Stimulated activated CD8-positive, alpha-beta memory T cell treated with anti-CD3 and anti-CD28 coated beads, Interleukin-15, amount 100 ng/mL, for 24 hours (primary cell): Measurements from ENCODE around the gene MYO18B.

Experiments used
- DNase-seq: peaks from one replicate; pipeline ENCODE4 v3.0.0-alpha.2; 2020; ENCODE audit warnings: low read depth

The MYO18B gene

DNA sequence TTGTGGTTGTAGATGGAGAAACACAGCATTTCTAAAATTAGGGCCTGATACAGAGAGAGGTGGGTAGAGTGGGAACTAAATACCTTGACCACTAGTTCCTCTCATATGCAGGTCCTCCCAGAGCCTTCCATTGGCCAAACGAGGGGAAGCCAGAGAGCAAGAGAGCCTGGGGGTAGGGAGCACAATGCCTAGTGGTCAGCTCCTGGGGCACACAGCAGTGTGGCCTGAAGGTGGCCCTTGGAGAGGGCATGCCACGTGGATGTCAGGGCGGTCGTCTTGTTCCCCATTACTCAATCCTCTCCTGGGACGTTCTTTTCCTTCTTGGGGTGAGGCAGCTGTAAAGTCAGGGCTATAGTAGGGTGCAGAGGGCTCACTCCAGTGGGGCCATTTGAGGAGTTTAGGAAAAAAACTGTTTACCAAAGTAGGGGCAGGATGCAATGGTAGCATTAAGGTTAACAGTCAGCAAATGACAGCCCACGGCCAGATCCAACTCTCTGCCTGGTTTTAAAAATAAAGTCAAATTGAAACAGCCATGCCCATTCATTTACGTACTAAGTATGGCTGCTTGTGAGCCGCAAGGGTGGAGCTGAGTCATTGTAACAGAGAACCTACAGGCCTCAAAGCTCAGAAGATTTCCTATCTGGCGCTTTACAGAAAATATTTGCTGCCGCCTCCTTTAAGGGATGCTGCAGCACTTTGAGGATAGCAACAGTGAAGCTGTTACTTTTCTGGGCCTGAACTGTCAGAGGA, 7.6 kb downstream of the MYO18B start:
- no peak for DNase-seq

DNA sequence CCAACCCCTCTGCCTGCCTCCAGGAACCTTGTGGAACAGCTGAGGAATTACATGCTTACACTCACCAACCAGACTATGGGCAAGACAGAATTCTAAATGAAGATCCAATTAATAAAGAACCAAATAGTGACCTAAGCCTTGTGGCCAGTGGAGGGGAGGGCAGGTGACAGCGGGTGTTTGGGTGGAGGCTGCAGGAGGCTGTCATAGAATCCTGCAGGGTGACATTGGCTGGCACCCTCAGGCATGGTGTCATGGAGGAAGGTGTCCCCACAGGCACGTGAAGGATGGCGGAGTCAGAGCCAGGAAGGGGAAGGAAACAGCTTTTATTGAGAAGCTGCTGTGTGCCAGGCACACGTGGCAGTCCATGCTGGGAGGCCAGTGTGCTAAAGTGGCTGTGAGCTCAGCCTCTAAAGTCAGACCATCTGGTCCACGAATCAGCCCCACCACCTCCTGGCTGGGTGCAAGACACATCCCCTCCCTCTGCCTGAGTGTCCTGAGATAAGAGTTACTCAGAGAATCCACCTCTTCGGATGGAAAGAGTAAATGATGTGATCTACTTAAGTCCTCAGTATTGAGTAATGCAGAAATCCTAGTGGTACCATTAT, 8.7 kb downstream of the MYO18B start:
- DNase-seq: no peak

DNA sequence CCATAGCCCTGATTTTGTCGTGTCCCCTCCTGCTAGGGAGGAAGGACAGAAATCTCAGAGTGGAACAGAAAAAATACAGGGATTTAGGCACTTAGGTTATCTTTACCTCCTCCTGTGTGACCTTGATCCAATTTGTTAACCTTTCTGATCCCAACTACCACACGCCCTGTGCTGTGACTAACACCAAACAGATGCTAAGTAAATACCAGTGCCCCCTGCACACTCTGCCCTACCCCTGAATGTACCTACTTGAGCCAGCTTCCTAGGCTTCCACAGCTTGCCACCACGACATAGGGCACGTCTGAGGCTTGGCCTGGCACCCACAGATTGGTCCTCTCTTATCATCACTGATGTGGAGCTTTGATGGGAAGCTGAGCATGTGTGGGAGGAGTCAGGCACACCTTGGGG, 9.2 kb downstream of the MYO18B start:
- no peak for DNase-seq

DNA sequence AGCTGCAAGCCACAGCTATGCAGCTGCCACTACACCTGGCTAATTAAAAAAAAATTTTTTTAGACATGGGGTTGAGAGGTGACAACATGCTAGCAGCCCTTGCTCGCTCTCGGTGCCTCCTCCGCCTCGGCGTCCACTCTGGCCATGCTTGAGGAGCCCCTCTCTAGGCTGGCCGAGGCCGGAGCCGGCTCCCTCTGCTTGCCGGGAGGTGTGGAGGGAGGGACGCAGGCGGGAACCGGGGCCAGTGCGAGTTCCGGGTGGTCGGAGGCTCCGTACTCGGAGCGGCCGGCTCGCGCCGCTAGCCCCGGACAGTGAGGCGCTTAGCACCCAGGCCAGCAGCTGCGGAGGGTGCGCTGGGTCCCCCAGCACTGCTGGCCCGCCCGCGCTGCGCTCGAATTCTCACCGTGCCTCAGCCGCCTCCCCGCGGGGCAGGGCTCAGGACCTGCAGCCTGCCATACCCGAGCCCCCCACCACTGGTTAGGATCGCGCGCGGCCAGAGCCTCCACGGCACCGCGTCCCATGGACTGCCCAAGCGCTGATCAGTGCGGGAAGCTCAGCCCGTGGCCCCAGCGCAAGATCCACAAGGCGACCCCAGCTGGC, 10.7 kb downstream of the MYO18B start:
- DNase-seq: no peak

DNA sequence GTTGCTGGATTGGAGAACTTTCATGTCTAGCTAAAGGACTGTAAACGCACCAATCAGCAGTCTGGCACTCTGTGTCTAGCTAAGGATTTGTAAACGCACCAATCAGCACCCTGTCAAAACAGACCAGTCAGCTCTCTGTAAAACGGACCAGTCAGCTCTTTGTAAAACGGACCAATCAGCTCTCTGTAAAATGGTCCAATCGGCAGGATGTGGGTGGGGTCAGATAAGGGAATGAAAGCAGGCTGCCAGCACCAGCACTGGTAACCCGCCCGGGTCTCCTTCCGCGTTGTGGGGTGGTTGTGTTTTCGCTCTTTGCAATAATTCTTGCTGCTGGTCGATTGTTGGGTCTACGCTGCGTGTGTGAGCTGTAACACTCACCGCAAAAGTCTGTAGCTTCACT, 11.3 kb downstream of the MYO18B start:
- DNase-seq: no peak

DNA sequence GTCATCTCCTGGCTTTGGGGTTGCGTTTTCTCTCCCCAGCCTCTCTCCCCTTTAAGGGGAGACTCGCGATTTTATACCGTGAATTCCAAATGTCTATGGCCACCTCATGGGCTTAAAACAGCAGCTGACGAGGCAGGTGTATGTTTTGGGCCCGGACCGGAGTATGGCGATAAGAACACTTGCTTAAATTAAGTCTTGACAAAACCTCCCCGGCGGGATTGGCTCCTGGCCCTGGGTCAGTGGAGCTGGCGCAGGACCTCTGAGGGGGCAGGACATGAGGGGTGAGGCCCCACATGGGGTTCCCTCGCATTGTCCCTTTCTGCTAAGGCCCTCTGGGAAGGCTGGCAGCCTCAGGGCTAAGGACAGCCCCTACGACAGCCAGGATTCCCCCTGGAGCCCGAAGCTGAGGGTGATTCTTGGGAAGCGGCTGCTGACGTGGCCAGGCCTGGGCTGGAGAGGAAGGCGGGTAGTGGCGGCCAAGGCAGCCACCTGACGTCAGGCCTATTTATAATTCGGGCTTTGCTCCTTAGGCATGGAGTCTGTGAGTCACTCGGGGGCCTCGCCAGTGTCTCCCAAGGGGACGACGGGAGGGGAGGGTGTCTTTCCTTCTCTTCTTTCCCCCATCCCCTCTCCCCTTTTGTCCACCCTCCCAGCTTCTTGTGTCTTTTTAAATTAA, 12.7 kb downstream of the MYO18B start:
- DNase-seq: no peak

DNA sequence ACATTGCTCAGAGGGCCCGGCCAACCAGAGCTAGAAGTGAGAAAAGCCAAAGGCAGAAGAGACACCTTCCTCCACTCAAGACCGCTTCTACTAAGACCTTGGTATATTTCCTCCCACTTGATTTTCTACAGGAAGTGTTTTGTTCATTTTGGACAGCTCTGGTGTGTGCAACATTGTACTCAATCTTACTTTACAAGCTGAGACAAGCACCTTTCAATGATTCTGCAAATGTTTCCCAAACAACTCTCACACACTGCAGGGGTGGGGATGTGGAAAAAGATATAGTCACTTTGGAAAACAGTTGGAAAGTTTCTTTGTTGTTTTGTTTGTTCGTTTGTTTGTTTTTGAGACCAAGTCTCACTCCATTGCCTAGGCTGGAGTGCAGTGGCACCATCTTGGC, 15.7 kb downstream of the MYO18B start:
- no peak for DNase-seq

DNA sequence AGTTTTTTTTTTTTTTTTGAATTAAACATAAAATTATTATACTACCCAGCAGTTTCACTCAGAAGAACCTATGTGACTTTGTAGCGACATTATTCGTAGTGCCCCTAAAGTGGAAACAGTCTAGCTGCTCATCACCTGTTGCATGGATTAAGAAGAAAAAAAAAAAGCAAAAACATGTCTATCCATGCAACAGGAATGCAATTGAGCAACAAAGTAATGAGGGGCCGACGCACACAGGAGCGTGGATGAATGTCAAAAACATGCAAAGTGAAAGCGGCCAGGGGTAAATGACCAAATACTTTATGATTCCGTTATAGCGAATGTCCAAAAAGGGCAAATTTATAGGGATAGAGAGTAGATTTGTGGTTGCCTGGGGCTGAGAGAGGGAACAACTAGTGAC, 16.3 kb downstream of the MYO18B start:
- no peak for DNase-seq

DNA sequence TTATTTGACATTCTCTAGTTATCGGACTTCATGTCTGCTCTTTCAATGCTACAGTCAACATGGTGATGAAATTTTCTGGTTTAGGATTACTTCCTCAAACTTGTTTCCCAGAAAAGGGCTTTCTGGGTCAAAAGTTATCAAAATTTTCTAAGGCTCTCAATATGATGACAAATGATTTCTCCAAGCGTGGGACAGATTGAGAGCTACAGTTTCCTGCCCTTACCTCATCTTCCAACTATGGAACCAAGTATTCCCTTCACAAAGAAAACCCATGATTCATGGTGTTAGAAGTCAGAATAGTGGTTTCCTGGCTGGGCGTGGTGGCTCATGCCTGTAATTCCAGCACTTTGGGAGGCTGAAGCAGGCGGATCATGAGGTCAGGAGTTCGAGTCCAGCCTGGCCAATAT, 17.8 kb downstream of the MYO18B start:
- DNase-seq: no peak

DNA sequence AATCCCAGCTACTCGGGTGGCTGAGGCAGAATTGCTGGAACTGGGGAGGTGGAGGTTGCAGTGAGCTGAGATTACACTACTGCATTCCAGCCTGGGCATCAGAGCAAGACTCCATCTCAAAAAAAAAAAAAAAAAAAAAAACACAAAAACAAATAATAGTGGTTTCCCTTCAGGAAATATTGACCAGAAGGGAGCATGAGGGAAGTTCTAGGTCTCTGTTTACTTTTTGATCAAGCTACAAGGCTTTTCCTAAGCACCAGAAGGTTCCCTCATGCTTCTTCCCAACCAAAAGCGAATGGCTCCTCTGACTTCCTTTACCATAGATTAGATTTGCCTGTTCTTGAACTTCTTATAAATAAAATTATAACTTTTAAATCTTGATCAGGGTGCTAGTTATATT, 18.3 kb downstream of the MYO18B start:
- no peak for DNase-seq

DNA sequence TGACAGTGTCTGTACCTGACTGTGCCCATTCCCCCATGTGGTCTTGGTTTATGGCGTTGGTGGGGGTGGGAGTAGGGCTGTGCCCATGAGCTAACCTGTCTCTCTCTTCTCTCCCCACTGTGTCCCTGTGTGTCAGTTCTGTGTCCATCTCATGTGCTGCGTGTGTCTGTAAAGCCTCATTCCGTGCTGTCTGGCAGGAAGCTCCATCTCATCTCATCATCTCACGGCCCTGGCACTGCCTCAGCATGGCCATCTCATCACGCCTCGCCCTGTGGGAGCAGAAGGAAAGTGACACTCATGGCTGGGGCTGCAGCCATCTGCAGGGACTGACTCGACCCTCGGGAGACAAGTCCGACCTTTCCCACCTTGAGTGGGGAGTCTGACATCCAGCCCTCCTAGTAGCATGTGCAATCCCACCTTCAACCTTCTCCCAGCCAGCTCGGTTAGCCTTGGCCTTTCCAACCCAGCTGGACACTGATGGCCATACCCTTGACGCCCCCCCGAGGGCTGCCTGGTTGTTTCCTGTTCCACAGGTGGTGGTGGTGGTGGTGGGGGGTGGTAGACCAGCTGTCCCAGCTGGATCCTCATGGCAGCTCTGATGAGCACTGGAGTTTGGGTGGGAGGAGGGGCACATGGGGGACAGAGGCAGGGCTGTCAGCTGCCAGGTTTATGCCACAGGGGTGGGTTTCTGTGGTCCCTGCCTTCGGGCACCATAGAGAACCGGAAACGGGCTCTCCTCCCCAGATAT, 19.0 kb downstream of the MYO18B start:
- DNase-seq: no peak

DNA sequence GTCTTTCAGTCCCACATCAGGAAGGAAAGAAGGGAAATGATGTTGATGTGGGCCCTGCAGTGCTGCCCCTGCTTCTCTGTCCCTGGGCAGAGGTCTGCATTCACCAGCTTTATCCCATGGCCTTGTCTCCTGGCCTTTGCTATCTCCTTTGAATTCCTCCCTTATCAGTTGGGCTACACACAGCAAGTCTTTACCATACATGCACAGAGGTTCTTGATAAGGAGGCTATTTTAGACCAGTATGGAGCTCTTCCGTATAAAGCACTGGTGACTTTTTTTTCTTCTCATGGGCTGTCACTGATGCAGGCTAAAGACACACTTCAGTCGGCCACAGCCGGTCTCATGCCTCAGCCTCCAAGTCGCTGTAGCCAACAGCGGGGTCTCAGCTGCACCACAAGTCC, 20.2 kb downstream of the MYO18B start:
- DNase-seq: no peak

DNA sequence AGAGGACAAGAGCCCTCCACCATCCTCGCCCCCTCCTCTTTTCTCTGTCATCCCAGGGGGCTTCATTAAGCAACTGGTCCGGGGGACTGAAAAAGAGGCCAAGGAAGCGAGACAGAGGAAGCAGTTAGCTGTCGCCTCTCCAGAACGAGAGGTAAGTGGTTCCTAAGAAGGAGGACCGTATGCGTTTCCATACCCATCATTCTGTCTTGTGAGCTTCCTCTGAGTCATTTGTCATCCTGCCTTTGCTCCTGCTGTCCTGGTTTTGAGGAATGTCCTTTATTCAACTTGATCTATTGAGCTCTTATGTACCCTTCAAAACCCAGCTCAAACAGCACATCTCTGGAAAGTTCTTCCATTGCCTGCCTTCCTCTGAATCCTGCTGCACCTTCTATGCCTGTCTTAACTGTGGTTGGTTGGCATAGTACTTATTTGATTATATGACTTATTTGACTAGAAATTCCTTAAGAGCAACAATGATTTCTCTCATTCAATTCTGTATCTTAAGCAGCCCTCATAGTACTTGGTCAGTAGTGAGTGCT, 21.3 kb downstream of the MYO18B start:
- no peak for DNase-seq

DNA sequence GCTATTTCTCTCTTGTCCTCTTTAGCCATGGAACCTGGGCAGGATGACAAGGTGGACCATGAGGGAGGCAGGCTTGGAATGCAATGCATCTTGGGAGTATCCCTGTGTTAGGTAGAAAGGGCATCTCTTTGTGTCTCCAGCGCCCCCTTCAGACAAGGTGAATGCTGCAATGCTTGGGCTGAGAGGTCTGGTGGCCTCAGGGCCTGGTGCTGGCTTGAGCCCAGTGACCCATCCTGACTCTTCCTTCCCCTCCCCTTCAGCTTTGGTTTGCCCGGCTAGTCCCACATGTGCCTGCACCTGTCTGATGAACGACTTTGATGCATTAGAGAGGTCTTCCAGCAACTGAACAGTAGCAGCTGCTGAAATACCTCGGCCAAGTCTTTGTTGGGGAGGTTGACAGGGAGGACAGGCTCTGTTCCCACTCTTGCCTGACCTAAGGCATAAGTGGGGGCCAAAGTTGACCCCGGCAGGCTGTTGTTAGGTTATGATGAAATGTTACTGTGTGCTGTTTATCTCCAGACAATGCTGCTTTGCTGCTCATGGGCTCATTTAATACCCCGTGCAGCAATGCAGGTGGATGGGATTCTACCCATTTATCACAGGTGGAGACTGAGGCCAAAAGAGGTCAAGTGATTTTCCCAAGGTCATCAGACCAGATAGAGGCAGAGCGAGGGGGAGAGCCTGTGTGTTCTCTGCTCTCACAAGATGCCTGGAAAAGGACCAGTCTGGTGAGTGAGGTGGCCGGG, 22.5 kb downstream of the MYO18B start:
- no peak for DNase-seq

DNA sequence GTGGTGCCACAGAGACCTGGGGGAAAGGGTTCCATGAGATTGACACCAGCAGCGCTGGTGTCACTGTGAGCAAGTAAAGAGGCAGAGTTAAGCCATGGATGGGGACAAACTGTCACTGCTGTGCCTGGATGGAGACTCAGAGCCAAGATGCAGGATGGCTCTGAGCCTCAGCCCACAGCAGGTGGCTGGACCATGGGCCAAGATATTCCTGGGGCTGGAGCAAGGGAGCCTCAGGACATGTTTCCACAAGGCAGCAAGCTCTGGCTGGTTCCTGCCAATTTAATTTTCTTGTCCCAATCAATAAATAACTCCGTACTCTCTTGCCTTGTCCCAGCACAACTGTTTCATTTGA, 23.0 kb downstream of the MYO18B start:
- no peak for DNase-seq

DNA sequence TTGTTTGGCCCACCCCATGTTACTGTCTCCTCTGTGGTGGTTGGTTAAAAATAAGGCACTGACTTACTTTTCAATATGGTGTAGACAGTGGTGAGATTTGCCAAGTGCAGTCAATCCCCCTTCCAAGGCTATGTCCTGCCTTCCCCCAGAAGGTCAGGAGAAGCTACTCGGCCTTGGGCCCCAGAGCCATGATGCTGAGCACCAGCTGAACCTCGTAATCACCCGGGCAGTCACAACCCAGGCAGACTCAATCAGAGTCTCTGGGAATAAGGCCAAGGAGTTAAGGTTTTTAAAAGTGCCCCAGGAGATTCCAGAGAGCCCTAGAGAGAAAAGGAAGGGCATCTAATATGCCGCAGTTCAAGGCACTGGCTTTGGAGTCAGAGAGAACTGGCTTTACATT, 23.8 kb downstream of the MYO18B start:
- no peak for DNase-seq

DNA sequence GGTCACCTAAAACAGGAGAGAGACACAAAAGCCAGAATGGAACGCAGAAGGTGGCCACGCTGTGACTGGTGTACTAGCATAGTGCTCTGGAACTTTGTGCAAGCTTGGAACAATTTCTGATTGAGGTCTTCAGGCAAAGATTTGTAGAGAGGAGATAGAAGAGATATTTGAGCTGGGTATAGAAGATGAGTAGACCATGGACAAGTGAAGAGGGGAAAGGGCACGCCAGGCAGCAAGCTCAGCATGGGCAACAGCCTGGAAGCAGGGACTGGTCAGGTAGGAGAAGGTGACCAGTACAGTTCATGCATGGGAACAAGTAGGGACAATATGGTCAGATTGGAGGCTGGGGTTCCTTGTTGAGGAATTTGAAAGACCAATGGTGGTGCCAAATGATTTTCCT, 24.4 kb downstream of the MYO18B start:
- no peak for DNase-seq

DNA sequence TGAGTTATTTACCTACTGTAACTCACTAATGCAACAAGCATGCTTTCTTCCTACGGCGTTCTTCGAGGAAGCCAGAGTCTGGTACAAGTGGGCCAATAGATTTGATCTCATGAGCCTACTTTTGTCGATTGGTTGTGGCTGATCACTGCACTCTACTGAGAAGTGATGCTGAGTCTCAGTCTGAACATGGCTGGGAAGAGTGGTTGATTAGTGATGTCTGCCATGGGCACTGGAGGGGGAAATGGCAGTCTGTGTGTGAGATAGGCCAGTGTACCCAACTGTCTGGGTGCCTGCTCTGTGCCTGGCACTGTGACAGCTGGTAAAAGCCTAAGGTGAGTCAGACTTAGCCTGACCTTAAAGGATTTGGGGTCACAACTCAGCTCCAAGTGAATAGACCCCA, 28.3 kb downstream of the MYO18B start:
- no peak for DNase-seq

DNA sequence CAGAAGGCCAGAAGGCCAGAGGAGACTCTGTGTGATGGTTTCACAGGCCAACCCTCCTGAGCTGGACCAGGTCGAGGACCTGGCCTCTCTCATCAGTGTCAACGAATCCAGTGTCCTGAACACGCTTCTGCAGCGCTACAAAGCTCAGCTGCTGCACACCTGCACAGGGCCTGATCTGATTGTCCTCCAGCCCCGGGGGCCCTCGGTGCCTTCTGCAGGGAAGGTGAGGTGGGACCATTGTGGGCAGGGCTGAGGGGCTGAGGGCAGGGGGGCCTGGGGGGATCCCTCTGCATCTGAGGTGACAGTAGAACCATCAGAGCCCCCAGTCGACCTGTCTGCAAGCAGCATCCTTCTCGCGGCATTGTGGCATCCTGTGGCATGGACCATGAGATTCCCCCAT, 30.3 kb downstream of the MYO18B start:
- no peak for DNase-seq

DNA sequence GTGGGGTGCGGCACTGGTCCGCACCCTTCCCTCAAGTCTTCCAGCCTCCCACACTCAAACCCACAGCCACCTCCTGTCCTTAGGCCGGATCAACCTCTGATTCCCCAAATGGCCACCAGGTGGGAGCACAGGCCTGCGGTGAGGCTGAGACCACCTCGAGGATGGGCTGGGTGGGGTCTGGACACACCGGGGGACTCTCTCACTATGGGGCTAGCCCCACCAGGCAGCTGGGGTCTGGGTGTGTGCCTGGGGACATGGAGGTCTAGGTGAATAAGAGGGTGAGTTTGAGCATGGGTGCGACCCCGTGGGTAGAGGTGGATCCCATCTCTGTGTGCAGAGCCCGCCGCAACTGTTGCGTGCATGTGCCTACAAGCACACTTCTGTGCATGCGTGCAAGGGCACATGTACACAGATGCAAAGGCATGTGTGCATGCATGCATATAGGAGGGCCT, 32.6 kb downstream of the MYO18B start:
- no peak for DNase-seq

DNA sequence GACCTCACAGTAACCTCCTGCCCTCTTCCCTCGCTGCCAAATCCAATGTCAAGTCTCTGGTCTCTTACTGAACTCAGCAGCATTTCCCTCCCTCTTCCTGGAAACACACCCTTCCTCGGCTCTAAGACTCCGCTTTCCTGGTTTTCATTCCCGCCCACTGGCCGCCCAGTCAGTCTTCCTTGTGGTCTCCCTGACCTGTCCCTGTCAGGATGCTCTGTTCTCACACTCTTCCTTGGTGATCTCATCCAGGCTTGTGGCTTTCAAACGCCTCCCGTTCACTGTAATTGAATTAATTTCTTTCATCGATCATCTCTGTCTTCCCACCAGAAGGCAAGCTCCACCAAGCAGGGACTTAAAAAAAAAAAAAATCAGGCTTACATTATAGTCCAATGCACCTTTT, 33.5 kb downstream of the MYO18B start:
- DNase-seq: no peak
